Heart left ventricle (tissue), 16 donors: ENCODE measurements around the gene PTPN13. TPM values are rescaled to one million over a fixed set of nuclear protein-coding genes. Genes with fewer than 3 reads are reported as not detected.

ENCODE experiments used
- ATAC-seq, 4 donors: fragments of 200-7000 bp; cut with Tn5 transposase; one replicate each; pipeline ENCODE4 v1.9.1; 2020 to 2022; ENCODE audit warnings: moderate library complexity in 4 of 4, mild to moderate bottlenecking in 3 of 4, moderate number of reproducible peaks in 1 of 4
- DNase-seq, 5 donors: peaks; one replicate each; pipeline ENCODE4 v3.0.0-alpha.2; 2020
- H3K27ac ChIP-seq, 12 donors: fragments of 200-600 bp; sonication (generic) in 4 of 12; one replicate each; pipeline versions ENCODE4 v1.5.0 to v1.8.0; 2016 to 2022; ENCODE audit warnings: mild to moderate bottlenecking in 2 of 12
- H3K27me3 ChIP-seq, 9 donors: fragments of 200-600 bp; sonication (generic) in 2 of 9; one replicate each; pipeline versions ENCODE4 v1.5.1 to v1.8.0; 2016 to 2022; ENCODE audit warnings: mild to moderate bottlenecking in 3 of 9
- H3K36me3 ChIP-seq, 9 donors: fragments of 200-600 bp; sonication (generic) in 2 of 9; one replicate each; pipeline versions ENCODE4 v1.5.0 to v1.8.0; 2018 to 2022; ENCODE audit warnings: mild to moderate bottlenecking in 2 of 9
- H3K4me1 ChIP-seq, 12 donors: fragments of 200-600 bp; sonication (generic) in 4 of 12; one replicate each; pipeline versions ENCODE4 v1.5.0 to v1.8.0; 2016 to 2022; ENCODE audit warnings: mild to moderate bottlenecking in 3 of 12
- H3K4me3 ChIP-seq, 12 donors: fragments of 200-600 bp; sonication (generic) in 4 of 12; one replicate each; pipeline versions ENCODE4 v1.5.0 to v1.8.0; 2017 to 2022; ENCODE audit warnings: mild to moderate bottlenecking in 9 of 12, moderate library complexity in 4 of 12
- H3K9me3 ChIP-seq, 12 donors: fragments of 200-600 bp; sonication (generic) in 4 of 12; one replicate each; pipeline versions ENCODE4 v1.5.0 to v1.8.0; 2016 to 2022; ENCODE audit warnings: mild to moderate bottlenecking in 1 of 12
- CTCF ChIP-seq, 12 donors: fragments of 200-600 bp; sonication (generic) in 4 of 12; IDR thresholded peaks; one replicate each; pipeline versions ENCODE4 v1.5.0 to v1.8.0; 2018 to 2022; ENCODE audit warnings: antibody characterized with exemption in 12 of 12, mild to moderate bottlenecking in 5 of 12
- POLR2A ChIP-seq, 2 donors: fragments of 450-650 bp; IDR thresholded peaks; one replicate each; pipeline ENCODE4 v1.6.1; 2017; ENCODE audit warnings: antibody characterized with exemption in 2 of 2, mild to moderate bottlenecking in 2 of 2, moderate library complexity in 2 of 2
- WGBS, 4 donors: extraction: QIAGEN DNeasy Blood & Tissue Kit in 2 of 4; methylation state at CpG; one replicate each; pipeline versions ENCODE4 v1.1.5 to v1.1.7; 2013 to 2018; 5-methylcytosine and 5-hydroxymethylcytosine counted together
- intact Hi-C, 10 donors: fragments of 100-400 bp; cut with DNase I; formaldehyde crosslinking; loops; one replicate each; pipeline versions ENCODE4 v1.11.1 to v1.14.2; 2022
- polyA plus RNA-seq, 2 donors: library from polyadenylated mRNA; stranded (reverse); fragments of 200-250 nt; gene quantifications; one replicate each; pipeline ENCODE4 v1.2.3, GENCODE V29; 2013
- total RNA-seq, 9 donors: library from RNA; depleted of rRNA in 2 of 9; stranded (reverse); fragments of >200 nt in 2 of 9; fragmentation: NEBNext Ultra II Directional in 3 of 9; extraction: Animal tissue kit (Norgen Biotek cat#: 25700) in 3 of 9; gene quantifications; one replicate each; pipeline versions ENCODE4 v1.1.0 to v1.2.4, GENCODE V29; 2016 to 2023
- donor health status: ischemic (EF 13 %, LVEDD 7.1; RV severe dilation, severe dysfunction).
- donor health status: healthy with polysubstance abuse.
- donor health status: DM: no; HTN: yes; CAD: no.
- donor health status: DM: no; HTN: no; CAD: no.
- donor health status: ischemic (EF 25% LVEDD 6.9; RV normal size, moderate dysfunction).
- donor health status: ischemic (EF 25% LVEDD 5.7; RV mildly dilated, moderate dysfunction).
- donor health status: healthy.
- donor health status: DM: yes; HTN: yes; CAD: no.
- donor health status: ischemic (EF 35%, LVEDD 5.7; RV mildly dilated, moderate dysfunction).
- donor health status: nonischemic (EF 11% LVEDD 7.7; RV severe dilation, severe dysfunction).
- donor health status: DM: yes; HTN: yes; CAD: no.
- donor health status: PGD.
- donor health status: ischemic (EF 29% LVEDD 5.4; RV normal size, mild dysfunction).
- donor health status: nonischemic (EF 23%, LVEDD 6.1; RV moderate dilation, normal function).

PTPN13 gene
- total and polyA plus RNA-seq, 11 donors = 0.60 to 14.3 (median 3.6) TPM

GRCh38 chr4:86853209-86853608, 259.1 kb downstream of the PTPN13 start:
- Histone ChIP-seq H3K27ac (no peak overlapping the region), H3K4me1 (peaks cover 0 to 24% (median 13%) of the 10 kb centered on the region in 12 donors), H3K36me3 (no peaks in the 10 kb centered on the region), H3K9me3 (no peaks in the 10 kb centered on the region), H3K27me3 (no peaks in the 10 kb centered on the region), H3K4me3 (no peak overlapping the region)
- TF ChIP-seq POLR2A (IDR thresholded peaks at IDR 0.05) = no peak
- no peak for TF ChIP-seq CTCF (IDR thresholded peaks at IDR 0.05)
- ATAC-seq (no peak), DNase-seq (no peak)
- WGBS, 4 donors = 76 to 96% (median 92%) methylated on average over 5 of the region's 5 CpGs
- intact Hi-C loops = no loop called here

- Histone ChIP-seq H3K4me1 (peaks cover 0 to 11% (median 0%) of the 10 kb centered on the region in 12 donors), H3K27ac (no peak overlapping the region), H3K9me3 (no peaks in the 10 kb centered on the region), H3K27me3 (no peaks in the 10 kb centered on the region), H3K4me3 (no peak overlapping the region), H3K36me3 (no peaks in the 10 kb centered on the region)
- WGBS, 4 donors = 61 to 72% (median 65%) methylated on average over 2 of the region's 2 CpGs
- intact Hi-C loops = no loop called here
- ATAC-seq (no peak), DNase-seq (no peak)
- TF ChIP-seq POLR2A (IDR thresholded peaks at IDR 0.05) = no peak
- TF ChIP-seq CTCF (IDR thresholded peaks at IDR 0.05) = no peak
Observed at GRCh38 chr4:86855572-86855971, 261.5 kb downstream of the PTPN13 start.

- H3K36me3 ChIP-seq = no peaks in the 10 kb centered on the region
- ATAC-seq = no peak
- no peak overlapping the region for H3K4me3 ChIP-seq
- no peaks in the 10 kb centered on the region for H3K9me3 ChIP-seq
- TF ChIP-seq POLR2A (IDR thresholded peaks at IDR 0.05) (no peak), CTCF (IDR thresholded peaks at IDR 0.05) (no peak)
- DNase-seq = no peak
- no peaks in the 10 kb centered on the region for H3K27me3 ChIP-seq
- peaks cover 0 to 11% (median 0%) of the 10 kb centered on the region in 12 donors for H3K4me1 ChIP-seq
- no peak overlapping the region for H3K27ac ChIP-seq
- 56 to 83% (median 72%) methylated on average over 1 of the region's 1 CpG for WGBS, 4 donors
- intact Hi-C loops = no loop called here
Observed at GRCh38 chr4:86856896-86857295, 262.8 kb downstream of the PTPN13 start.

- Histone ChIP-seq H3K9me3 (no peaks in the 10 kb centered on the region), H3K36me3 (no peaks in the 10 kb centered on the region), H3K27me3 (no peaks in the 10 kb centered on the region), H3K4me3 (no peak overlapping the region), H3K27ac (no peak overlapping the region), H3K4me1 (peaks cover 0 to 11% (median 0%) of the 10 kb centered on the region in 12 donors)
- WGBS, 4 donors = 88 to 90% (median 90%) methylated on average over 8 of the region's 8 CpGs
- intact Hi-C loops = no loop called here
- DNase-seq = no peak
- TF ChIP-seq CTCF (IDR thresholded peaks at IDR 0.05) (no peak), POLR2A (IDR thresholded peaks at IDR 0.05) (no peak)
- ATAC-seq = no peak
Observed at GRCh38 chr4:86857341-86858052, 263.4 kb downstream of the PTPN13 start.

Other genes with a start within 250 kb of the PTPN13 start
- gene MAPK10, start 234.3 kb upstream of the PTPN13 start, total RNA-seq = 10 to 100 TPM in 1 of 9 donors, 1 to 10 TPM in 8; 1.5 to 14.1 (median 2.8) TPM
- gene MAPK10, start 234.3 kb upstream of the PTPN13 start, polyA plus RNA-seq = 1 to 10 TPM in 1 of 2 donors, under 1 TPM in 1; 0.87 to 2.0 TPM